Pancreas (tissue), 10 donors: ENCODE results near the gene KCNA2. TPM values are rescaled to one million over a fixed set of nuclear protein-coding genes. Genes with fewer than 3 reads are reported as not detected.

ENCODE experiments used
- ATAC-seq, 4 donors: fragments of 200-7000 bp; cut with Tn5 transposase; one replicate each; pipeline versions ENCODE4 v1.8.0 to v1.9.1; 2020; ENCODE audit warnings: mild to moderate bottlenecking in 4 of 4, moderate library complexity in 4 of 4
- DNase-seq, 6 donors: peaks; one replicate each; pipeline ENCODE4 v3.0.0-alpha.2; 2020
- FAIRE-seq: peaks from 2 replicates; lab custom pipeline; 2012; peaks lifted over from hg19 to GRCh38; lab: Jason Lieb, UNC
- H3K27ac ChIP-seq, 4 donors: fragments of 200-600 bp; sonication (generic); 1 replicate in 3 of 4; 2 replicates in 1 of 4; pipeline versions ENCODE4 v1.5.0 to v1.8.0; 2020
- H3K27me3 ChIP-seq, 4 donors: fragments of 200-600 bp; one replicate each; pipeline ENCODE4 v1.8.0; 2021
- H3K36me3 ChIP-seq, 3 donors: fragments of 200-600 bp; sonication (generic) in 1 of 3; one replicate each; pipeline versions ENCODE4 v1.5.0 to v1.8.0; 2020 to 2021
- H3K4me1 ChIP-seq, 3 donors: fragments of 200-600 bp; one replicate each; pipeline ENCODE4 v1.8.0; 2021
- H3K4me3 ChIP-seq, 4 donors: fragments of 200-600 bp; sonication (generic) in 2 of 4; one replicate each; pipeline versions ENCODE4 v1.5.0 to v1.8.0; 2020 to 2021
- H3K9me3 ChIP-seq, 4 donors: fragments of 200-600 bp; one replicate each; pipeline ENCODE4 v1.8.0; 2021
- WGBS, 2 donors: extraction: QIAGEN DNeasy Blood & Tissue Kit; methylation state at CpG; one replicate each; pipeline ENCODE4 v1.1.7; 2013; 5-methylcytosine and 5-hydroxymethylcytosine counted together
- intact Hi-C, 3 donors: fragments of 100-400 bp; cut with DNase I; formaldehyde crosslinking; loops; one replicate each; pipeline versions ENCODE4 v1.11.1 to v1.14.2; 2022
- polyA plus RNA-seq, 2 donors: library from polyadenylated mRNA; stranded (reverse); fragments of 200-250 nt; gene quantifications; one replicate each; pipeline ENCODE4 v1.2.3, GENCODE V29; 2013
- total RNA-seq, 6 donors: library from RNA; stranded (reverse); fragmentation: NEBNext Ultra II Directional in 4 of 6; extraction: Animal tissue kit (Norgen Biotek cat#: 25700) in 4 of 6; gene quantifications; one replicate each; pipeline versions ENCODE4 v1.2.1 to v1.2.4, GENCODE V29; 2021 to 2023
- TF ChIP-seq, protein P1 (sequence below), 4 donors: fragments of 200-600 bp; sonication (generic) in 3 of 4; IDR thresholded peaks; one replicate each; pipeline versions ENCODE4 v1.5.0 to v1.8.0; 2021; ENCODE audit warnings: antibody characterized with exemption in 4 of 4
- donor health status: healthy with polysubstance abuse.
- donor health status: DM: no; HTN: no; CAD: no; lungs with moderate emphysema.
- donor health status: DM: no; HTN: no; CAD: no.
- donor health status: control.
- donor health status: control.
- donor health status: Bipolar disorder and iron deficiency.
- donor health status: DM: yes; HTN: yes; CAD: no.
- donor health status: DM: no; HTN: no; CAD: no.
- donor health status: DM: no; HTN: no; CAD: no.
- donor health status: DM: yes; HTN: yes; CAD: no.

KCNA2 gene
- total and polyA plus RNA-seq, 8 donors, result 0.21 to 1.6 (median 0.64) TPM

DNA sequence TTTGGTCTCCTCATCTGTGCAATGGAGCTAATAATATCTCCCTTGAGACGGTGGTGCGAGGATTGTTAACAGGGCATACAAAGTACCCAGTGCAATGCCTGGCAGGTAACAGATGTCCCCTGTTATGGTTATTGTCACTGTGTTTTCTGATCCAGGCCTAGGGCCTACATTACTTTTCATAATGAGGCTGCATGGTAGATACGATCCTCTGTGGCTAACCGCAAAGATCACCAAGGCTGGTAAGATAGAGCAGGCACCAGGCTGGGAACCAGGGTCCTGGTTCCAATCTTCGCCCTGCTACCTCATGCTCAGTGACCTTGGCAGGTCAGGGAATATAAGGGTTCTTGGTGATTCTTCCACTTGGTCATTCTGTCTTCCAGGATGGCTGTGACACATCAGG, 22.7 kb downstream of the KCNA2 start:
- H3K27me3 ChIP-seq, result no peaks in the 10 kb centered on the region
- H3K4me1 ChIP-seq, result no peaks in the 10 kb centered on the region
- H3K27ac ChIP-seq, result no peak overlapping the region
- 93 to 96% methylated on average over 5 of the region's 5 CpGs for WGBS, 2 donors
- ATAC-seq (no peak), DNase-seq (no peak), FAIRE-seq (no peak)
- no peak overlapping the region for H3K4me3 ChIP-seq
- H3K9me3 ChIP-seq, result no peaks in the 10 kb centered on the region
- no peaks in the 10 kb centered on the region for H3K36me3 ChIP-seq
- intact Hi-C loops, result no loop called here
- TF ChIP-seq, protein P1, sequence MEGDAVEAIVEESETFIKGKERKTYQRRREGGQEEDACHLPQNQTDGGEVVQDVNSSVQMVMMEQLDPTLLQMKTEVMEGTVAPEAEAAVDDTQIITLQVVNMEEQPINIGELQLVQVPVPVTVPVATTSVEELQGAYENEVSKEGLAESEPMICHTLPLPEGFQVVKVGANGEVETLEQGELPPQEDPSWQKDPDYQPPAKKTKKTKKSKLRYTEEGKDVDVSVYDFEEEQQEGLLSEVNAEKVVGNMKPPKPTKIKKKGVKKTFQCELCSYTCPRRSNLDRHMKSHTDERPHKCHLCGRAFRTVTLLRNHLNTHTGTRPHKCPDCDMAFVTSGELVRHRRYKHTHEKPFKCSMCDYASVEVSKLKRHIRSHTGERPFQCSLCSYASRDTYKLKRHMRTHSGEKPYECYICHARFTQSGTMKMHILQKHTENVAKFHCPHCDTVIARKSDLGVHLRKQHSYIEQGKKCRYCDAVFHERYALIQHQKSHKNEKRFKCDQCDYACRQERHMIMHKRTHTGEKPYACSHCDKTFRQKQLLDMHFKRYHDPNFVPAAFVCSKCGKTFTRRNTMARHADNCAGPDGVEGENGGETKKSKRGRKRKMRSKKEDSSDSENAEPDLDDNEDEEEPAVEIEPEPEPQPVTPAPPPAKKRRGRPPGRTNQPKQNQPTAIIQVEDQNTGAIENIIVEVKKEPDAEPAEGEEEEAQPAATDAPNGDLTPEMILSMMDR (IDR thresholded peaks at IDR 0.05), result no peak

DNA sequence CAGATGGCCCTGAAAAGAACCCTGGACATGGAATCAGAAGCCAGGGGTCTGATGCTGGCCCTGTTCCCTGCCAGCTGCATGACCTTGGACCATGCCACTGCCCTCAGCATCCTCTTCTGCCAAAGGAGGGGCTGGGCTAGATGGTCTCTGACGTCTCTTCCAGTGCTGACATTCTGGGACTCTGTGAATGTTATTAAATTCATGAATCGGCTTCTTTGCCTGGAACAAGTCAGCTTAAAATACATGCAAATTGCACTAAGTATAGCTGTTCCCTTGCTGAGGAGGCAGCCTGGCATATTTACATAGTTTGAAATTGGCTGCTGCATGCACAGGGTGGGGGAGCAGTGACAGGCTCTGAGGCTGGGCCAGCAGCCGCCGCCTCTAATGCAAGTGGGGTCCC, 23.8 kb downstream of the KCNA2 start:
- Histone ChIP-seq H3K27ac (no peak overlapping the region), H3K4me3 (no peak overlapping the region), H3K9me3 (no peaks in the 10 kb centered on the region), H3K4me1 (no peaks in the 10 kb centered on the region), H3K27me3 (peaks cover 0 to 4% (median 0%) of the 10 kb centered on the region in 4 donors), H3K36me3 (no peaks in the 10 kb centered on the region)
- DNase-seq, result no peak
- intact Hi-C loops, result no loop called here
- ATAC-seq, result peak in 1 of 4 donors; percentile 16
- 80 to 85% methylated on average over 4 of the region's 4 CpGs for WGBS, 2 donors
- TF ChIP-seq, protein P1 (IDR thresholded peaks at IDR 0.05), result no peak
- FAIRE-seq, result no peak

DNA sequence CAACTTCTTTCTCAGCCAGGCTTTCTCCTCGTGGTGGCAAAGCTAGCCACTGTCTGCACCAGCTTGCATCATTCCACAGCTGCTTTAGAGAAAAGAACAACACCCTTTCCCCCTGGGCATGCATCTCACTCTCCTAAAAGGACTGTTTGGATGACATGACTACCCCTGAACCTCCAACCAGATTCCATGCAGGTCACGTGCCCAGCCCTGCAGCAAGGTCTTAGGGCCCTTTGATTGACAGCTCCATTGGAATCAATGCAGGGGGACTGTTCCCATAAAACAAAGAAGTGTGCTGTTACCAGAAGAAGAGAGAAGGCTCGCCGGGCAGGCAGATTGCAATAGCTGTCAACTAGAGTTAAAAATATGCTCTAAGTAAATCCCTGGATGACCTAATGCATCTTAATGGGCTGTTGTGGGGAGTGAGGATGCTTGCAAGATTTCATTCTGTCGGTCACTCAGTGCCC, 24.4 kb downstream of the KCNA2 start:
- H3K27me3 ChIP-seq, result peaks cover 0 to 4% (median 0%) of the 10 kb centered on the region in 4 donors
- H3K27ac ChIP-seq, result no peak overlapping the region
- no peak for FAIRE-seq
- TF ChIP-seq, protein P1 (IDR thresholded peaks at IDR 0.05), result no peak
- WGBS, 2 donors, result 43 to 48% methylated on average over 5 of the region's 5 CpGs
- intact Hi-C loops, result no loop called here
- H3K4me3 ChIP-seq, result no peak overlapping the region
- no peaks in the 10 kb centered on the region for H3K4me1 ChIP-seq
- DNase-seq, result no peak
- no peaks in the 10 kb centered on the region for H3K9me3 ChIP-seq
- no peaks in the 10 kb centered on the region for H3K36me3 ChIP-seq
- no peak for ATAC-seq

DNA sequence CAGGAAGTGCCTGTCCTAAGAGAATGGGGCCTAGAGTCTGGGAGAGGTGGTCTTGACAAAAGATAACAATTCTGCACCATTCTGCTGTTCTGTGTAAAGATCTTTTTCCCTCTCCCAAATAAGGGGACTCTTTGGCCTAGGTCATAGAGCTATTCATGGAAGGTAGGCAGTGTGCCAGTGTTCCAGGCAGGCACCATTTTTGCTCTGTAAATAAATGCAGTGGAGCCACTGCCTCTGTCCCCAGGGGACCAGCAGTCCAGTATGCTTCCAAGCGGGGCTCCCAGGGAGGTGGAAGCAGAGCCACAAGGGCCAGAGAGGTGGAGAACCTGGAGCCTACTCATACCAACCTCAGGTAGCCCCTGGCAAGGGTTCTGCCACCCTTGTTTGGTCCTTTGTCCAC, 25.9 kb downstream of the KCNA2 start:
- ATAC-seq, result no peak
- intact Hi-C loops, result no loop called here

DNA sequence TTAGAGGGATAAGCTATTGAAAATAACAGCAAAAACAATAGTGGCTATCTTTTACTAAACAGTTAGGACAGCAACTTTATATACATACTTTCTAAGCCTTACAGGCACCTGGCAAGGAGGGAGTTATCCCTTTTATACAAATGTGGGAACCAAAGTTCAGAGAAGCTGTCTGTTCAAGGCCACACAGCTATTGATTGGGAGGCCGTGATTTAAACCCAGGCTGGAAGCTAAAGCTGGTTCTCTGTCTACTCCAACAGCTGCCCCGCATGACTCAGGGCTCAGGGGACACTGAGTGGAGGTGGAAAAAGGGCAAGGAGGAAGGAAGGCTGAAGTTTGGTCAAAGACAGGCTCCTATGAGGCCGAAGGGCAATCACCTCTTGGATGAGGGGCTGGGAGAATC, 26.7 kb downstream of the KCNA2 start:
- ATAC-seq, result no peak
- Histone ChIP-seq H3K4me1 (no peaks in the 10 kb centered on the region), H3K36me3 (no peaks in the 10 kb centered on the region), H3K4me3 (no peak overlapping the region), H3K27me3 (peaks cover 0 to 4% (median 0%) of the 10 kb centered on the region in 4 donors), H3K9me3 (no peaks in the 10 kb centered on the region), H3K27ac (no peak overlapping the region)
- DNase-seq, result no peak
- intact Hi-C loops, result no loop called here
- TF ChIP-seq, protein P1 (IDR thresholded peaks at IDR 0.05), result no peak
- 33% methylated on average over 3 of the region's 3 CpGs for WGBS, 2 donors
- no peak for FAIRE-seq

More for the DNA sequence above, 25.9 kb downstream of the KCNA2 start:
- no peak overlapping the region for H3K4me3 ChIP-seq
- TF ChIP-seq, protein P1 (IDR thresholded peaks at IDR 0.05), result no peak
- WGBS, 2 donors, result 86 to 94% methylated on average over 1 of the region's 1 CpG
- peaks cover 0 to 4% (median 0%) of the 10 kb centered on the region in 4 donors for H3K27me3 ChIP-seq
- FAIRE-seq (no peak), DNase-seq (no peak)
- no peaks in the 10 kb centered on the region for H3K9me3 ChIP-seq
- H3K4me1 ChIP-seq, result no peaks in the 10 kb centered on the region
- H3K36me3 ChIP-seq, result no peaks in the 10 kb centered on the region
- no peak overlapping the region for H3K27ac ChIP-seq
